Activated CD4-positive, CD25-positive, alpha-beta regulatory T cell treated with anti-CD3 and anti-CD28 coated beads, Interleukin-2, amount 50 U/mL, for 72 hours (primary cell): Measurements from ENCODE around the gene CA10.

Experiments
- DNase-seq: peaks from one replicate; pipeline ENCODE4 v3.0.0; 2021

Gene CA10

GRCh38 chr17:52041123-52041617 is 117.3 kb downstream of the CA10 start:
- no peak for DNase-seq

GRCh38 chr17:52036416-52036815 is 122.1 kb downstream of the CA10 start:
- no peak for DNase-seq

GRCh38 chr17:52035336-52035915 is 123.1 kb downstream of the CA10 start:
- no peak for DNase-seq

- no peak for DNase-seq
Observed at GRCh38 chr17:52032454-52032853, 126.1 kb downstream of the CA10 start.

- DNase-seq, result no peak
Observed at GRCh38 chr17:52030052-52030451, 128.5 kb downstream of the CA10 start.

GRCh38 chr17:52027620-52028295 is 130.8 kb downstream of the CA10 start:
- no peak for DNase-seq

GRCh38 chr17:52027081-52027480 is 131.4 kb downstream of the CA10 start:
- no peak for DNase-seq

GRCh38 chr17:52026075-52026474 is 132.4 kb downstream of the CA10 start:
- DNase-seq, result no peak

- DNase-seq, result no peak
Observed at GRCh38 chr17:52025236-52025635, 133.3 kb downstream of the CA10 start.

GRCh38 chr17:52024300-52024870 is 134.1 kb downstream of the CA10 start:
- DNase-seq, result no peak

GRCh38 chr17:52011064-52011463 is 147.4 kb downstream of the CA10 start:
- DNase-seq, result no peak

- no peak for DNase-seq
Observed at GRCh38 chr17:51999654-52000053, 158.9 kb downstream of the CA10 start.

- no peak for DNase-seq
Observed at GRCh38 chr17:51997723-51998122, 160.8 kb downstream of the CA10 start.

- no peak for DNase-seq
Observed at GRCh38 chr17:51995797-51996403, 162.6 kb downstream of the CA10 start.

- no peak for DNase-seq
Observed at GRCh38 chr17:51992864-51993416, 165.6 kb downstream of the CA10 start.

GRCh38 chr17:51971121-51971520 is 187.4 kb downstream of the CA10 start:
- no peak for DNase-seq

- no peak for DNase-seq
Observed at GRCh38 chr17:51961689-51962088, 196.8 kb downstream of the CA10 start.

GRCh38 chr17:51957786-51958185 is 200.7 kb downstream of the CA10 start:
- no peak for DNase-seq

GRCh38 chr17:51955245-51955644 is 203.3 kb downstream of the CA10 start:
- no peak for DNase-seq

GRCh38 chr17:51954232-51954765 is 204.2 kb downstream of the CA10 start:
- DNase-seq, result no peak

- no peak for DNase-seq
Observed at GRCh38 chr17:51951741-51952140, 206.8 kb downstream of the CA10 start.

- DNase-seq, result no peak
Observed at GRCh38 chr17:51948128-51948527, 210.4 kb downstream of the CA10 start.

GRCh38 chr17:51947160-51947735 is 211.3 kb downstream of the CA10 start:
- no peak for DNase-seq
